K562 (cell line): ENCODE measurements around the gene SHISA7. TPM values are rescaled to one million over a fixed set of nuclear protein-coding genes. Genes with fewer than 3 reads are reported as not detected.

ENCODE experiments used
- ADNP ChIP-seq: fragments of 200-800 bp; sonication (Bioruptor generic); IDR thresholded peaks from 2 replicates; pipeline ENCODE4 v1.6.1; 2016; ENCODE audit warnings: missing genetic modification characterization, missing compliant biosample characterization
- BCL6 ChIP-seq: fragments of 250-450 bp; sonication (Bioruptor Pico); IDR thresholded peaks from 2 replicates; pipeline ENCODE4 v1.4.0; 2020
- DDX20 ChIP-seq: fragments of 450-650 bp; IDR thresholded peaks from 2 replicates; pipeline ENCODE4 v1.6.1; 2016; ENCODE audit warnings: missing genetic modification characterization, low read depth, mild to moderate bottlenecking, missing compliant biosample characterization, moderate library complexity
- FOXA3 ChIP-seq, 2 experiments: fragments of 450-650 bp in 1 of 2; sonication (generic) in 1 of 2; formaldehyde crosslinking; IDR thresholded peaks in 1 of 2; conservative IDR thresholded peaks in 1 of 2; 2 replicates each; pipeline versions ENCODE4 v1.4.0 to v1.8.0; 2020 to 2022; ENCODE audit warnings: mild to moderate bottlenecking in 2 of 2, missing genetic modification reagents in 1 of 2
- FOXK1 ChIP-seq: sonication (generic); formaldehyde crosslinking; IDR thresholded peaks from 2 replicates; pipeline ENCODE4 v1.8.0; 2022; ENCODE audit warnings: missing genetic modification reagents, mild to moderate bottlenecking, borderline replicate concordance
- NCOA4 ChIP-seq: fragments of 450-650 bp; IDR thresholded peaks from 2 replicates; pipeline ENCODE4 v1.6.1; 2018; ENCODE audit warnings: mild to moderate bottlenecking; ENCODE audit not compliant: partially characterized antibody
- NFIC ChIP-seq: fragments of 450-650 bp; IDR thresholded peaks from 2 replicates; pipeline ENCODE4 v1.6.1; 2017; ENCODE audit warnings: mild to moderate bottlenecking, inconsistent platforms
- NFRKB ChIP-seq: fragments of 450-650 bp; IDR thresholded peaks from 2 replicates; pipeline ENCODE4 v1.6.1; 2016; ENCODE audit warnings: low read depth
- RAD51 ChIP-seq: fragments of 450-650 bp; IDR thresholded peaks from 2 replicates; pipeline ENCODE4 v1.7.1; 2016; ENCODE audit warnings: low read depth, mild to moderate bottlenecking, borderline replicate concordance
- SMAD4 ChIP-seq: fragments of 250-450 bp; sonication (Bioruptor Pico); conservative IDR thresholded peaks from 2 replicates; pipeline ENCODE4 v1.8.0; 2021; ENCODE audit warnings: inconsistent platforms, mild to moderate bottlenecking, moderate library complexity
- STAT5A ChIP-seq: IDR thresholded peaks from 2 replicates; pipeline ENCODE4 v1.6.1; 2012; ENCODE audit warnings: low read length, inconsistent platforms, borderline replicate concordance
- TAF1 ChIP-seq: IDR thresholded peaks from 2 replicates; pipeline ENCODE4 v1.6.1; 2011; ENCODE audit warnings: mild to moderate bottlenecking, low read length, moderate library complexity; ENCODE audit not compliant: insufficient read depth, control insufficient read depth, severe bottlenecking; ENCODE audit errors: extremely low read depth
- TARDBP ChIP-seq: fragments of 450-650 bp; IDR thresholded peaks from 2 replicates; pipeline ENCODE4 v1.6.1; 2016
- TEAD1 ChIP-seq, 2 experiments: fragments of 450-650 bp in 1 of 2; sonication (generic) in 1 of 2; formaldehyde crosslinking; IDR thresholded peaks; 2 replicates each; pipeline versions ENCODE4 v1.4.0 to v1.8.0; 2020 to 2022; ENCODE audit warnings: mild to moderate bottlenecking in 2 of 2, missing genetic modification reagents in 1 of 2
- U2AF2 ChIP-seq: fragments of 200-400 bp; formaldehyde crosslinking; optimal IDR thresholded peaks from 2 replicates; pipeline ENCODE3; 2017; ENCODE audit warnings: low read depth, mild to moderate bottlenecking, low read length
- ZC3H8 ChIP-seq: fragments of 450-650 bp; IDR thresholded peaks from 2 replicates; pipeline ENCODE4 v1.6.1; 2017
- ZFP30 ChIP-seq: fragments of 250-450 bp; sonication (Bioruptor Pico); IDR thresholded peaks from 2 replicates; pipeline ENCODE4 v1.8.0; 2022; ENCODE audit warnings: moderate library complexity, mild to moderate bottlenecking, inconsistent platforms, borderline replicate concordance
- ZKSCAN1 ChIP-seq: fragments of 150-350 bp; IDR thresholded peaks from 2 replicates; pipeline ENCODE4 v1.6.1; 2016; ENCODE audit warnings: low read depth, low read length
- ZNF165 ChIP-seq: fragments of 250-450 bp; sonication (Bioruptor Pico); IDR thresholded peaks from 2 replicates; pipeline ENCODE4 v1.4.0; 2020; ENCODE audit warnings: borderline replicate concordance
- ZNF263 ChIP-seq: sonication (generic); formaldehyde crosslinking; IDR thresholded peaks from 2 replicates; pipeline ENCODE4 v1.8.0; 2022; ENCODE audit warnings: mild to moderate bottlenecking, missing genetic modification reagents, borderline replicate concordance
- ZNF384 ChIP-seq: IDR thresholded peaks from 2 replicates; pipeline ENCODE4 v1.6.1; 2012; ENCODE audit warnings: low read depth, low read length, improper control_type of control experiment
- ZNF551 ChIP-seq: fragments of 250-450 bp; sonication (Bioruptor Pico); IDR thresholded peaks from 2 replicates; pipeline ENCODE4 v1.5.0; 2021; ENCODE audit warnings: mild to moderate bottlenecking, moderate library complexity
- ZNF561 ChIP-seq: fragments of 450-650 bp; formaldehyde crosslinking; conservative IDR thresholded peaks from 2 replicates; pipeline ENCODE4 v1.4.0; 2020; ENCODE audit warnings: mild to moderate bottlenecking, moderate library complexity
- polyA plus RNA-seq, 8 experiments: library from polyadenylated mRNA; depleted of rRNA in 4 of 8; stranded (reverse) in 5 of 8; unstranded in 3 of 8; fragments of >200 nt; fragmentation: Nextera tagmentation in 2 of 8; fragmentation: Illumina TruSeq in 1 of 8; extraction: Ambion mirVana in 2 of 8; extraction: Trizol in 1 of 8; gene quantifications; 2 replicates each; pipeline versions ENCODE4 v1.2.1 to v1.2.3, GENCODE V29; 2011 to 2014; ENCODE audit warnings: inconsistent platforms in 1 of 8, missing spikeins in 1 of 8
- total RNA-seq, 7 experiments: library from RNA; depleted of rRNA in 6 of 7; stranded (reverse); fragments of >200 nt in 6 of 7; fragmentation: Illumina TruSeq in 2 of 7; extraction: Trizol in 2 of 7; gene quantifications; 2 replicates each; pipeline versions ENCODE4 v1.2.1 to v1.2.3, GENCODE V29; 2011 to 2021; ENCODE audit warnings: low replicate concordance in 1 of 7
- TF ChIP-seq, protein P1 (sequence below): IDR thresholded peaks from 3 replicates; pipeline ENCODE4 v1.6.1; 2011; ENCODE audit warnings: borderline replicate concordance, mild to moderate bottlenecking, moderate library complexity; ENCODE audit not compliant: insufficient read length; ENCODE audit errors: extremely low read depth
- TF ChIP-seq, protein P2 (sequence below): fragments of 250-450 bp; sonication (Bioruptor Pico); IDR thresholded peaks from 2 replicates; pipeline ENCODE4 v1.4.0; 2020; ENCODE audit warnings: borderline replicate concordance
- TF ChIP-seq, protein P3 (sequence below): fragments of 250-450 bp; sonication (Bioruptor Pico); IDR thresholded peaks from 2 replicates; pipeline ENCODE4 v1.5.1; 2021; ENCODE audit warnings: mild to moderate bottlenecking

Gene SHISA7
- total and polyA plus RNA-seq, 9 of the 15 experiments (the other 6 are each of a cell fraction or from before 2014, with no cell fraction given), result 0.01 to 0.40 (median 0.07) TPM

DNA sequence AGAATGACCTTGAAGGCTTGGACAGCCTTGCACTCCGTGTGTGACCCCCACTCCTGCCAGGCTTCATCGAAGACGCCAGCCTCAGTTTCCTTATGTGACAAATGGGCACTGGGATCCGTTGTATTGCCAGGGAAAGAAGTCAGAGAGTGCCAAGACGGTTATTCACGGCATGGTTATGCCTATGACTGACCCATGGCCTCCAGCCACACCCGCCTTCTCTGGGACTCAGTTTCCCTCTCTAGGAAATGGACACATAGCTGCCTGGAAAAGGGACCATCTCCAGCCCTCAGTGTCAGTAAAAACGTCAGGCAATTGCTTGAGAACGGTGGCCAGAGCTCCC is 34.6 kb downstream of the SHISA7 start (continued):
- TF ChIP-seq, protein P1, sequence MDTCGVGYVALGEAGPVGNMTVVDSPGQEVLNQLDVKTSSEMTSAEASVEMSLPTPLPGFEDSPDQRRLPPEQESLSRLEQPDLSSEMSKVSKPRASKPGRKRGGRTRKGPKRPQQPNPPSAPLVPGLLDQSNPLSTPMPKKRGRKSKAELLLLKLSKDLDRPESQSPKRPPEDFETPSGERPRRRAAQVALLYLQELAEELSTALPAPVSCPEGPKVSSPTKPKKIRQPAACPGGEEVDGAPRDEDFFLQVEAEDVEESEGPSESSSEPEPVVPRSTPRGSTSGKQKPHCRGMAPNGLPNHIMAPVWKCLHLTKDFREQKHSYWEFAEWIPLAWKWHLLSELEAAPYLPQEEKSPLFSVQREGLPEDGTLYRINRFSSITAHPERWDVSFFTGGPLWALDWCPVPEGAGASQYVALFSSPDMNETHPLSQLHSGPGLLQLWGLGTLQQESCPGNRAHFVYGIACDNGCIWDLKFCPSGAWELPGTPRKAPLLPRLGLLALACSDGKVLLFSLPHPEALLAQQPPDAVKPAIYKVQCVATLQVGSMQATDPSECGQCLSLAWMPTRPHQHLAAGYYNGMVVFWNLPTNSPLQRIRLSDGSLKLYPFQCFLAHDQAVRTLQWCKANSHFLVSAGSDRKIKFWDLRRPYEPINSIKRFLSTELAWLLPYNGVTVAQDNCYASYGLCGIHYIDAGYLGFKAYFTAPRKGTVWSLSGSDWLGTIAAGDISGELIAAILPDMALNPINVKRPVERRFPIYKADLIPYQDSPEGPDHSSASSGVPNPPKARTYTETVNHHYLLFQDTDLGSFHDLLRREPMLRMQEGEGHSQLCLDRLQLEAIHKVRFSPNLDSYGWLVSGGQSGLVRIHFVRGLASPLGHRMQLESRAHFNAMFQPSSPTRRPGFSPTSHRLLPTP, result no peak
- TF ChIP-seq NFRKB (peak; percentile 99), ADNP (tag) (peak; percentile 88), RAD51 (no peak), ZKSCAN1 (no peak), TEAD1 (CRISPR knock-in tag; IDR thresholded peaks at IDR 0.05) (peak in 1 of 2 experiments; percentile 4; a peak in 1 of 4 replicates), ZC3H8 (0 out of 2 replicates have a peak, but pooled peaks have one; percentile 59), TAF1 (no peak), STAT5A (no peak), FOXA3 (CRISPR knock-in tag; conservative IDR thresholded peaks at IDR 0.05 in 1 of 2, IDR thresholded peaks at IDR 0.05 in 1 of 2) (no peak), ZNF165 (CRISPR knock-in tag) (peak; percentile 8; the same call in 1 of the 2 replicates), SMAD4 (CRISPR knock-in tag) (0 out of 2 replicates have a peak, but pooled peaks have one; percentile 8), ZNF384 (no peak), NFIC (no peak), DDX20 (no peak), ZNF551 (no peak), NCOA4 (peak; percentile 54), ZFP30 (CRISPR knock-in tag) (no peak), ZNF263 (CRISPR knock-in tag) (no peak), TARDBP (0 out of 2 replicates have a peak, but pooled peaks have one; percentile 57), BCL6 (no peak), FOXK1 (CRISPR knock-in tag) (no peak), U2AF2 (no peak), ZNF561 (CRISPR knock-in tag) (no peak)
- TF ChIP-seq, protein P2, sequence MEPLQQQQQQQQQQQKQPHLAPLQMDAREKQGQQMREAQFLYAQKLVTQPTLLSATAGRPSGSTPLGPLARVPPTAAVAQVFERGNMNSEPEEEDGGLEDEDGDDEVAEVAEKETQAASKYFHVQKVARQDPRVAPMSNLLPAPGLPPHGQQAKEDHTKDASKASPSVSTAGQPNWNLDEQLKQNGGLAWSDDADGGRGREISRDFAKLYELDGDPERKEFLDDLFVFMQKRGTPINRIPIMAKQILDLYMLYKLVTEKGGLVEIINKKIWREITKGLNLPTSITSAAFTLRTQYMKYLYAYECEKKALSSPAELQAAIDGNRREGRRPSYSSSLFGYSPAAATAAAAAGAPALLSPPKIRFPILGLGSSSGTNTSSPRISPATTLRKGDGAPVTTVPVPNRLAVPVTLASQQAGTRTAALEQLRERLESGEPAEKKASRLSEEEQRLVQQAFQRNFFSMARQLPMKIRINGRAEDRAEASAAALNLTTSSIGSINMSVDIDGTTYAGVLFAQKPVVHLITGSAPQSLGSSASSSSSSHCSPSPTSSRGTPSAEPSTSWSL (CRISPR knock-in tag), result no peak
- TF ChIP-seq, protein P3, sequence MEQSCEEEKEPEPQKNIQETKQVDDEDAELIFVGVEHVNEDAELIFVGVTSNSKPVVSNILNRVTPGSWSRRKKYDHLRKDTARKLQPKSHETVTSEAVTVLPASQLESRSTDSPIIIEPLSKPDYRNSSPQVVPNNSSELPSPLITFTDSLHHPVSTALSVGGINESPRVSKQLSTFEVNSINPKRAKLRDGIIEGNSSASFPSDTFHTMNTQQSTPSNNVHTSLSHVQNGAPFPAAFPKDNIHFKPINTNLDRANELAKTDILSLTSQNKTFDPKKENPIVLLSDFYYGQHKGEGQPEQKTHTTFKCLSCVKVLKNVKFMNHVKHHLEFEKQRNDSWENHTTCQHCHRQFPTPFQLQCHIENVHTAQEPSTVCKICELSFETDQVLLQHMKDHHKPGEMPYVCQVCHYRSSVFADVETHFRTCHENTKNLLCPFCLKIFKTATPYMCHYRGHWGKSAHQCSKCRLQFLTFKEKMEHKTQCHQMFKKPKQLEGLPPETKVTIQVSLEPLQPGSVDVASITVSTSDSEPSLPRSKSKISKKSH (CRISPR knock-in tag), result no peak
